HG02852 (cell line): Measurements from ENCODE around the gene TLE2.
"Not testable (repeated sequence)": the region's sequence is repeated elsewhere in the genome, so short reads cannot be mapped to it uniquely, and the experiment has no call there.

Source experiments
- ATAC-seq: cut with Tn5 transposase; IDR thresholded peaks from one replicate; pipeline ENCODE4 v1.9.1; 2021; ENCODE audit warnings: mild to moderate bottlenecking, moderate library complexity; ENCODE audit not compliant: unreplicated experiment

The TLE2 gene

DNA sequence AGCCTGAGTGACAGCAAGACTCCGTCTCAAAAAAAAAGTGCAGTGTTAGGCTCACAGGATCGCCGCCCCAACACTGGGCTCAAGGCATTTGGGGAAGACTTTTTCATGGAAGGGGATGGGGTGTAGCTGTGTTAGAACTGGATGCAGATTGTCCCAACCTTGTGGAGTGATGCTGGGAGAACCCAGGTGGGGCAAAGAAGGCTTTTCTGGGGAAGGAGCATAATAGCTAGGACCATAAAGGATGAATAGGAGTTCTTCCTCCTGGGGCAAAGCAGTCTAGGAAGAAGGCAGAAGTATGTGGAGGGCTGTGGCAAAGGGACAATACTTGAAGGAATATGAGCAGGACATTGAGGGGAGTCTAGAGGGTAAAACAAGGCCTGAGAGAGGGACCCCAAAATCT is 40.5 kb downstream of the TLE2 start:
- no peak for ATAC-seq

DNA sequence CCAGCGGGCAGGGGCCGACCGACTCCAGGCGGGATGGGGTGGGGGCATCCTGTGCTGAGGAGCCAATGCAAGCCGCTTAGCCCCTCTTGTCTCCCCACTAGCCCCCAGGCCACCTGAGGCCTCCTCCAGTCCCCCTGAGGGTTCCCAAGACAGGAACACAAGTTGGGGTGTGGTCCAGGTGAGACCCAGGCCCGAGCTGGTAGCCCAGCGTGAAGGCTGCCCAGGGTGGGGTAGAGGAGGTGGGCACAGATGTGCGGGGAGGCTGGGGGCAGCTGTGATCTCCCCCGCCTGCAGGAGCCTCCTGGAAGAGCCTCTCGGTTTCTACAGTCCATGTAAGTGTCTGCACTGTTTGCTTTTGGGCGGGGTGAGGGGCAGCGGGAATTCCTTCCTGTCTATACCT is 41.3 kb downstream of the TLE2 start:
- ATAC-seq, result no peak

DNA sequence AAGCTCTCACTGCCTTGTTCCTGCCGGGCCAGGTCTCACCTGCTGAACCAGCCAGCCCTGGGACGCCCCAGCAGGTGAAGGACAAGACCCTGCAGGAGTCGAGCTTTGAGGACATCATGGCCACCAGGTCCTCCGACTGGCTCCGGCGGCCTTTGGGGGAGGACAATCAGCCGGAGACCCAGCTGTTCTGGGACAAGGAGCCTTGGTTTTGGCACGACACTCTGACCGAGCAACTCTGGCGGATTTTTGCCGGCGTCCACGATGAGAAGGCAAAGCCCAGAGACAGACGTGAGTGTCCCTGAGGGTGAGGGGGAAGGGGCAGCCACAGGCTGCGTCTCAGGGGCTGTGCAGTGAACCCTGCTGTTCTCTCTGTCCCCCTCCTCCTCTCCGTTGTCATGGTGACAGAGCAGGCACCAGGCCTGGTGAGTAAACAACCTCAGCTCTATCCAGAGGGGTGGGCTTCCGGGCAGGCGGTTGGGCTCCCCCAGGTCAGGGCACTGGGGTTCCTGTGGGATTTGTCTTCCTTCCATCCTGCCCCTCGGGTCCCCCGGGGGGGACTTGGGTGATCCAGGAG is 42.0 kb downstream of the TLE2 start:
- no peak for ATAC-seq

DNA sequence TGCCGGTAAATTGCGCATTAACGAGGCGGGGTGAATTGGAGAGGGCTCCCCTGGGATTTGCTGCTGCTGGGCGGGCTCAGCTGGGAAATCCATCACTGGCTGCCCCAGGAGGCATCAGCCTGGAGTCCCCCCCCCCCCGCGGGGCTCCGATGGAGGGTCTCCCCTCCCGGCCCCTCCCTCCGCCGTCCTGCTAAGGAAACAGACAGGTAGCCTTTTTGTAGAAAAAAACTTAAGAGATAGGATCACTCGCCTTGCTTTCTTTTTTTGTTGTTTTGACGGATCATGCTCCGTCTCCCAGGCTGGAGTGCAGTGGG is 44.9 kb downstream of the TLE2 start:
- no peak for ATAC-seq

DNA sequence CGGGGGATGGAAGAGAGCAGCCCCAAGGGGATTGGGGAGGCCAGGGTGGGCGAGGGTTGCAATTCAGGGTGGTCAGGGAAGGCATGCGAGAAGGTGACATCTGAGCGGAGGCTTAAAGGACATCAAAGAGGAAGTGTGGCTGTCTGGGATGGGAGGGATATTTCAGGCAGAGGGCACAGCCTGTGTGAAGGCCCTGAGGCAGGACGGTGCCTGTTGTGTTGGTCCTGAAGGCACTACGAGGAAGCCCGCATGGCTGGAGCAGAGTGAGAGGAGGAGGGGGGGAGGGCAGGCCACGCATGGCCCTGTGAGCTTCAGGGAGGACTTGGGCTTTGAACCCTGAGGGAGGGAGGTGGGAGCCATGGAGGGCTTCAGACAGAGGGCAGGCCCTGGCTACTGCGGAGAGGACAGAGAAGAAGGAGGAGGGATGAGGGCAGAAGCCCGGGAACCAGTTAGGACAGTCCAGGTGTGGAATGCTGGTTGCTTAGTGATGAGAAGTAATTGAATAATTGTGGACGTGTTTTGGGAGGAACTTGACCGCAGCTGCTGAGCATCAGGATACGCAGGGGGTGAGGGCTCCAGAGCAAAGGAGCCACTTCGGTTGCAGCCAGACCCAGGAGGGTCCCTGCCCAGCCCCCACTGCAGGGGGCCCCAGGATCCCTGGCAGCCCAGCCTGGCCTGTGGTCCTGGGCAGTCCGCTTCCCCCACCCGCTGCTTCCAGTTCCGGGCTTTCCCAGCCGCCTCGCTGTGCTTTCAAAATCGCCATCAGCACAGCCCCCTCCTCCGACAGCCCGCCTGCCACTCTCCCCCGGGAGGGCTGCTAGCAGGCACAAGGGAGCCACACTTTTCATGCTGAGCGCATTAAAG is 45.5 kb downstream of the TLE2 start:
- ATAC-seq, result no peak

DNA sequence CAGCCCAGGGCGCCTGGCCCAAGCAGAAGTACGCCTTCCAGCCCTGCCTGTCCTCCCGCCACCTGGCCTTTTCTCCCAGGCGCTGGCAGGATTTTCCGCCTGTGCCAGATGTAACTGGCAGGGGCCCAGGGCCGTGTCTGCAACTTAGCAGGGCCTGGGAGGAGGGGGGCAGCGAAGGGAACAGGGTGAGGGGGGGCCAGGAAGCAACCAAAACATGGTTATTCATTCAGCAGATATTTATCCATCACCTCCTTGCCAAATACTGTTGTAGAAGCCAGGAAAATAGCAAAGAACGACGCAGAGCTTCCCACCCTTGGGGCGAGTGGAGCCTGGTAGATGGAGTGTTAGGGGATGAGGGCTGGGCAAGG is 46.1 kb downstream of the TLE2 start:
- no peak for ATAC-seq

DNA sequence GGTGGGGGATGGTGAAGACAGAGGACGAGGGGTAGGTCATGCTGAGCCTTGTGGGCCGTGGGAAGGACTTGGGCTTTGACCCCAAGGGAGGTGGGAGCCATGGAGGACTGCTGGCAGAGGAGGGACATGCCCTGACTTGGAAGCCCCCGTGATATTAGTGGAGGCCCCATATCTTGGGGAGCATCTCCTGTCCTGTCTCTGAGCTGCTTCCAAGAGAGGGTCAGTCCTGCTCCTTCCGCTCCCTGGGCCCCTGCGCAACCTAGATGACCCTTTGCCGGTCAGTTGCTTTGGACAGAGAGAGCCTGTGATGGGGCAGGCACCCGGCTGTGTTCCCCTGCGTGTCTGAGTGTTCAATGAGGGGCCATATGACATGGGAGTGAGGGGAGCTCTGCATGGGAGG is 46.5 kb downstream of the TLE2 start:
- no peak for ATAC-seq

DNA sequence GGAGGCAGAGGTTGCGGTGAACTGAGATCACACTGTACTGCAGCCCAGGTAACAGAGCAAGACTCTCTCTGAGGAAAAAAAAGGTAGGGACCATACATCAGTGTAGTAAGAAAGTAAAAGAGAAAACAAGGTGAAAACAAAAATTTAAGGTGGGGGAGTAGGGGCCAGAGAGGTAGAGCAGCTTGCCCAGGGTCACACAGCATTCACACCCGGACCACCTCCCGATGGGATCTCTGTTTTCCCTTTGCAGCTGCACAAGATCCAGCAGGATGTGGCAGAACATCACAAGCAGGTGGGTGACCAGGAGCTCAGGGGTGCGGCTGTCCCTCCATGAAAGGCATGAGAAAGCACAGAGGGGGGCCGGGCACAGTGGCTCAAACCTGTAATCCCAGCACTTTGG is 47.2 kb downstream of the TLE2 start:
- no peak for ATAC-seq

DNA sequence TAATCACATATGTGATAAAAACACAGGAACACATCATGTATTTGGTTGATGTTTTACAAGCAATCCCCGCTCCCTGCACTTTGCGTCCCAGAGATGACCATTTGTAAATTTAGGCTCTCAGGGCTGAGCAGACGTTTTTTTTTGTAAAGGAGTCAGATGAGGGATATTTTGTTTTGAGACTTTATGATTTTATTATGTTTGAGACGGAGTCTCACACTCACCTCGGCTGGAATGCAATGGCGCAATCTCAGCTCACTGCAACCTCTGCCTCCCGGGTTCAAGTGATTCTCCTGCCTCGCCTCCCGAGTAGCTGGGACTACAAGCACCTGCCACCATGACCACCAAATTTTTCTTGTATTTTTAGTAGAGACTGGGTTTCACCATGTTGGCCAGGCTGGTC is 50.3 kb downstream of the TLE2 start:
- ATAC-seq, result no peak

DNA sequence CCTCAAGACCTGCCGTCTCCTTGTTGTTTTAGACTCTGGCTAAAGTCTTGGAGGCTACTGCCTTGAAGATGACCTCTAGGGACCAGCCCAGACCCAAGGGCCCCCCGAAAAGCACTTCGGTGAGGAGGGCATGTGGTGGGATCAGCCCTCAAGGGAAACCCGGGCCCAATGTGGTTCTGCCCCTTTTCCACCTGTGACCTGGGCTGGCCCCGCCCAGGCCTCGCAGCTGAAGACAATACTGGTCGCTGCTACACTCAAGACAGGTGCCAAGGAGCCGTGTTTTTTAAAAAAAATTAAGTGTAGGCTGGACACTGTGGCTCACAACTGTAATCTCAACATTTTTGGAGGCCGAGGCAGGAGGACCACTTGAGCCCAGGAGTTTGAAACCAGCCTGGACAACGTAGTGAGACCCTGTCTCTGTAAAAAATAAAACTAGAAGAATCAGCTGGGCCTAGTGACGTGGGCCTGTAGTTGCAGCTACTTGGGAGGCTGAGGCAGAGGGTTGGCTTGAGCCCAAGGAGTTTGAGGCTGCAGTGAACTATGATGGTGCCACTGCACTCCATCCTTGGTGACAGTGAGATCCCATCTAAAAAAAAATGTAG is 50.8 kb downstream of the TLE2 start:
- ATAC-seq, result no peak

DNA sequence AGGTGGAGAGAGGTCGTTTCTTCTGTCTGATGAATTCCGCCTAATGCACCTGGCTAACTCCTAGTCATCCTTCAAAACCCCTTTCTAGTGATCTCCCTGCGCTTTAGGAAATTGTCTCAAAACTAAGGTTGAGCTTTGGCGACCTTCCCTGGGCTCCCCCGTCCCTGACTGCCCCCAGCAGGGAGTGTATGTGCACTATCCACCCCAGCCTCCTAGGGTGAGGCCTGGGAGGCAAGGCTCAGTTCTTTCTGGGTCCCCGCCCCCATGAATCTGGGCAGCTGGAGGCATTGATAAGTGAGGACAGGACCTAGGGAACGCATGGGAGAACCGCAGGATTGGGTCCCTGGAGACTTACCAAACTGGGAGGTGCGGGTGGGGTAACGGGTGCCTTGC is 51.3 kb downstream of the TLE2 start:
- no peak for ATAC-seq

DNA sequence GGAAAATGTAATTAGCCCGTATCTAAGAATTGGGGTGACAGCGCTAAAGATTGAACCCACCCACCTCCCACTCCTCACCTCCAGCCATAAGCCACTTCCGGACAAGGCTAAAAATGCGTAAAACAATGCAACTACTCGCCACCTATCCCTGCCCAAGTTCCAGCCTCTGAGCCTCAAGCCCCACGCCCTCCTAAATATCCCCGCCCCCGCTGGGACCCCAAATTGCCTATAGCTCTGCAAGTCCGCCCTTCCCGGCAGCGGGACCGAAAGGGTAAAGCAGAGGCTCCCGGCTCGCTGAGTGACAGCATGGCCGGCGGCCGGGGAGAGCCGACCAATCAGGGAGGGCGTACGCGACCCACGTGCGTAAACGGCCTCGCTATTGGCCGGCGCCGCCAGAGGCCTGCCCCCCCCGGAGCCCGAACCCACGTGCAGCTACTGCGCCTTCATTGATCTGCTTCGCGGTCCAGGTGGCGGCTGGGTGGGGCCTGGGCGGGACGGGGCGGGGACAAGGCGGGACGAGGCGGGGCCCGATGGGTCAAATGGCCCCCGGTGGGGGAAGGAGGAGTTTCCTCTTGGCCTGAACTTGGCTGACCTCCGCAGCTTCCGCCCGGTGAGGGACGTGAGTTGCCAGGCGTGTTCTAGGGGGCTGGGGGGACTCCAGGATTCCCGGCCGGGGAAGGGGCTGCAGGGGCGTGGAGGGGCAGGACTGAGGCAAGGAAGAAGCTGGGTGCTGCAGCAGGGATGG is 51.9 kb downstream of the TLE2 start, which contains the start of gene TLE6:
TSS of gene TLE6 (plus strand) at position 564 of the 745 bp plus-strand sequence. CDS start 670 bp downstream, outside the sequence.
- peak; percentile 92 for ATAC-seq

DNA sequence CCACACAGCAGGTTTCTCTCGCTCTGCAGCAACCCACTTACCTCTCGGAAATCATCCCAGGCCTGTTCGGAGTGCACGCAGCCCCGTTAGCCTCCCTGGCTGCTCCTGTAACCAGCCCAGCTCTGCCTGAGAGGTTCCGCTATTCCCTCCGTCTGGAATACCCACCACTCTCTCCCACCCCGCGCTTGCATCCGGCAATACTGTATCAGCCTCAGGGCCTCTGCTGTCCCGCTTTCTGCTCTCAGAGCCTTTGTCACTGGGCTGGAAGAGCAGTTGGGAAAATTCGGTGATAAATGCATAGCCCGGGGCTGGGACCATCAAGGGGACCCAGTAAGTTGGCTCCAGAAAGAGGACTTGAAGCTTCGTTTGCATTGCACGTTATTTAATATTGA is 52.5 kb downstream of the TLE2 start:
- no peak for ATAC-seq

DNA sequence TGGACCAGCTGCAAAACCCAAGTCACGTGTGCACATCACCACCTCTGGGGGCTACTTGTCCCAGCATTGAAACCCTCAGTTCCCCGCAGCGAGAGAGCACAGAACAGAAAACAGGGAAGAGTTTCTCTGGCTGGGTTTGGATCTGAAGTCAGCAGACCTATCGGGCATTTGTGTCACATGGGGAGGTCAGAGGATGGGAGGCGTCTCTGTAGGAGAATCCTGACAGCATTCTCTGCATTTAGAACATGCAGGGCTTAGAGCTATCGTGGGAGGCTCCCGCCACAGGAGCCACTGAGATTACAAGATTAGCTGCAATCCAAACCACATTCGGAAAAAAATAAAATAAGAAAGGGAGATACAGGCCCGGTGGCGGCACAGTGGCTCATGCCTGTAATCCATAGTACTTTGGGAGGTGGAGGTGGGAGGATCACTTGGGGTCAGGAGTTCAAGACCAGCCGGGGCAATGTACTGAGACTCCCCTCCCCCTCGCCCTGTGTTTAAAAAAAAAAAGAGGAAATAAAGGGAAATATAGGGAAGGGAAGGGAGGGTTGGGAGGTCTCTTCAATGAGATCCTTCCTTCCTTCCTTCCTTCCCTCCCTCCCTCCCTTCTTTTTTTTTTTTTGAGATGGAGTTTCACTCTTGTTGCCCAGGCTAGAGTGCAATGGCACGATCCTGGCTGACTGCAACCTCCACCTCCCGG is 54.6 kb downstream of the TLE2 start:
- ATAC-seq, result no peak

DNA sequence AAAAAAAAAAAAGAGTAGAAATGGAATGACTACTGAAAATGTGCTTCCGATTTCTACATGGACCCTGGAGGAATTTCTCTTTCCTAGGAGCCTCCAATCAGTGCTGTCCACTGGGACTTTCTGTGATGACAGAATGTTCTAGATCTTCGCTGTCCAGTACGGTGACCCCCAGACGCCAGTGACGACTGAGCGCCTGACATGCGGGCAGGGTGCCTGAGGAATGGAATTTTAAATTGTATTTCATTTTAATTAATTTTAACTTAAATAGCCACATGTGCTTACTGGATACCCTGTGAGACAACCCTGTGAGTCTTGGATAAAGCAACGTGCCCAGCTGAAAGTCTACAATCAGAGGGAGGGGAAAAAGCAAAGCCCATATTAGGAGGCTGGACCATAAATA is 55.9 kb downstream of the TLE2 start:
- ATAC-seq, result no peak

DNA sequence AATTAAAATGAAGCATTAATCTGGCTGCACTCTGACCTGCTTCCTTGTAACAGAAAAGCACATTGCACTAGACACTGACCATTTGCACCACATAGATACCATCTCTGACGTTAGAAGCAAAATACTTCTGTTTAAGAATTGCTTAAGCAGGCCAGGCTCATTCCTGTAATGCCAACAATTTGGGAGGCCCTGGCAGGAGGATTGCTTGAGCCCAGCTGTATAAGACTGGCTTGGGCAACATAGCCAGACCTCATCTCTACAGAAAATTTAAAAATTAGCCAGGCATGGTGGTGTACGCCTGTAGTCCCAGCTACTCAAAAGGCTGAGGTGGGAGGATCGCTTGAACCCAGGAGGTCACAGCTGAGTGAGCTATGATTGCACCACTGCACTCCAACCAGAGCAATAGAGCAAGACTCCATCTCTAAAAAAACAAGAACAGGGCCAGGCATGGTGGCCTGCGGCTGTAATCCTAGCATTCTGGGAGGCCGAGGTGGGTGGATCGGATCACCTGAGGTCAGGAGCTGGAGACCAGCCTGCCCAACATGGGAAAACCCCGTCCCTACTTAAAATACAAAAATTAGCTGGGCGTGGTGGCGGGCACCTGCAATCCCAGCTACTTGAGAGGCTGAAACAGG is 58.8 kb downstream of the TLE2 start:
- ATAC-seq, result no peak

DNA sequence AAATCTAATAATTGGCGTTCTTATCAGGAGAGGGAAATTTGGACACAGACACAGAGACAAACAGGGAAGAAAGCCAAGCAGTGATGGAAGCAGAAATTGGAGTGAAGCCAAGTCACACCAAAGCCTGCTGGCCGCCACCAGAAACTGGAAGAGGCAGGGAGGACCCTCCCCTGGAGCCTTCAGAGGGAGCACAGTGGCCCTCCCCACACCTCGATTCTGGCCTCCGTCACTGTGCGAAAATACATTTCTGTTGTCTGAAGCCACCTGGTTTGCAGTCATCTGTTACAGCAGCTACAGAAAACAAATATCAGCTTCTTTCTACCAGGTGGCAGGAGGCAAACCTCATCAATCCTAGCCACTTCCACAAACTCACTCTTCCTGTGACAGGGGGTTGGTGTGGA is 60.0 kb downstream of the TLE2 start:
- no peak for ATAC-seq

DNA sequence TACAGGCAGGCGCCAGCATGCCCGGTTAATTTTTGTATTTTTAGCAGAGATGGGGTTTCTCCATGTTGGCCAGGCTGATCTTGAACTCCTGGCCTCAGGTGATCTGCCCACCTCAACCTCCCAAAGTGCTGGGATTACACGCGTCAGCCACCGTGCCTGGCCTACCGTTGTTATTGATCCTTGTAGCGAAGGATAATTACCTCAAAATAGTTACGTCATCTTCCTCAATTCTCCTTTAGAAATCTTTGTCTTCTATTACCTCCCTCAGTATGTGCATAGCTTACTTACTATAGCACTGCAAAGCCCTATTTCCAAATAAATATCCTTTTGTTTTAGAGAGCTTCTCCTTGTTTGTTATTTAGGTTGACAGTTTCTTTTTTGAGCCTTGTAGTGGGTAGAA is 61.1 kb downstream of the TLE2 start:
- ATAC-seq, result no peak

DNA sequence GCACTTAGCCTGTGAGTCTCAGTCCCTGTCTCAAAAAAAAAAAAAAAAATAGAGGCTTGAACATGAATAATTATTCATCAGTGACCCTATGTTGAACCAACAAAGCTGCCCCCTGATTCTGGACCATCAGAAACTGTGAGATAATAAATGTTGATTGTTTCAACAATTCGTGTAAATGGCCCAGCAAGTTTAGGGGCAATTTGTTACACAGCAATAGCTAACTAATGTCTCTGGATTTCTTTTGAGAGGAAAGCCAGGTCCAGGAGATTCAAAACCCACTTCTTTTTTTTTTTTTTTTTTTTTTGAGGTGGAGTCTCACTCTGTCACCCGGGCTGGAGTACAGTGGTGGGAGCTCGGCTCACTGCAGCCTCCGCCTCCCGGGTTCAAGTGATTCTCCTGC is 64.2 kb downstream of the TLE2 start:
- no peak for ATAC-seq

DNA sequence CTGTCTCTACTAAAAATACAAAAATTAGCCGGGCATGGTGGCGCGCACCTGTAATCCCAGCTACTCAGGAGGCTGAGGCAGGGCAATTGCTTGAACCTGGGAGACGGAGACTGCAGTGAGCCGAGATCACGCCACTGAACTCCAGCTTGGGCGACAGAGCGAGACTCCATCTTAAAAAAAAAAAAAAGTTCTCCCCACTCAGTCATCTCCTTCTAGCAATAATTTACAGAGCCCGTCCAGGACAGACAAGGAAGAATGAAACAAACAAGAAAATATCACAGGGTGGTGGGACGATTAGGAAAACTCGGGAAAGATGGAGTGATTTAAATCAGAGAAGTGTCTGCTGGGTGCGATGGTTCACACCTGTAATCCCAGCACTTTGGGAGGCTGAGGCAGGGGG is 65.4 kb downstream of the TLE2 start:
- ATAC-seq, result not testable (repeated sequence)

DNA sequence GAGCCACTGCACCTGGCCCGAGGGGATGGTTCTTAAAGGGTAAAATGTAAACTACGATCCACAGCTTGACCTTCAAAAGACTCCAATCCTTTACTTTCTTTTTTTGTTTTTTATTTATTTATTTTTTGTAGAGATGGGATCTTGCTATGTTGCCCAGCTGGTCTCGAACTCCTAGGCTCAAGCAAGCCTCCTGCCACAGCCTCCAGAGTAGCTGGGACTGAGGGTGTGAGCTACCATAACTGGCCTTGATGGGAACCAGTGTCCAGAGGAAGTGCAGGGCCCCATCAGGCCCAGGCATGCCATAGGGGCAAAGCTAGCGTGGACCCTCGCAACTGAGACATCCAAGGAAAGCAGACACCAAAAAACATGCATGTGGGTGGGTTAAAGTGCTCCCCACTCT is 66.0 kb downstream of the TLE2 start:
- ATAC-seq, result no peak
